Thoracic aorta (tissue), 2 donors: ENCODE measurements around the gene TRAF6. TPM values are rescaled to one million over a fixed set of nuclear protein-coding genes. Genes with fewer than 3 reads are reported as not detected.
"Not testable (repeated sequence)": the region's sequence is repeated elsewhere in the genome, so short reads cannot be mapped to it uniquely, and the experiment has no call there.

Experiments
- ATAC-seq: fragments of 150-250 bp; one replicate; pipeline ENCODE4 v1.8.0; 2017; ENCODE audit warnings: low read depth; ENCODE audit not compliant: insufficient number of reproducible peaks, low FRiP score
- DNase-seq: peaks from one replicate; pipeline ENCODE4 v3.0.0-alpha.2; 2020; ENCODE audit warnings: low spot score
- H3K27ac ChIP-seq, 2 donors: fragments of 200-600 bp; sonication (generic); 1 replicate in 1 of 2; 2 replicates in 1 of 2; pipeline ENCODE4 v1.5.1; 2016; ENCODE audit warnings: mild to moderate bottlenecking in 2 of 2, moderate library complexity in 2 of 2
- H3K27me3 ChIP-seq: fragments of 200-600 bp; sonication (generic); replicated peaks from 2 replicates; pipeline ENCODE4 v1.6.0; 2016; ENCODE audit warnings: mild to moderate bottlenecking; ENCODE audit not compliant: insufficient read depth
- H3K36me3 ChIP-seq: fragments of 200-600 bp; sonication (generic); one replicate; pipeline ENCODE4 v1.5.1; 2016
- H3K4me1 ChIP-seq, 2 donors: fragments of 200-600 bp; sonication (generic); 1 replicate in 1 of 2; 2 replicates in 1 of 2; pipeline versions ENCODE4 v1.5.1 to v1.6.0; 2016; ENCODE audit warnings: low read depth in 2 of 2, mild to moderate bottlenecking in 1 of 2; ENCODE audit not compliant: control insufficient read depth in 1 of 2
- H3K4me3 ChIP-seq: fragments of 200-600 bp; sonication (generic); 2 replicates; pipeline ENCODE4 v1.5.1; 2016; ENCODE audit warnings: mild to moderate bottlenecking
- H3K9me3 ChIP-seq: fragments of 200-600 bp; sonication (generic); 2 replicates; pipeline ENCODE4 v1.5.1; 2016
- CTCF ChIP-seq: fragments of 200-600 bp; sonication (generic); IDR thresholded peaks from one replicate; pipeline ENCODE4 v1.5.1; 2019; ENCODE audit warnings: antibody characterized with exemption
- total RNA-seq, 2 donors: library from RNA; depleted of rRNA; stranded (reverse); fragments of >200 nt; gene quantifications; one replicate each; pipeline versions ENCODE4 v1.1.0 to v1.2.3, GENCODE V29; 2016

TRAF6 gene
- total RNA-seq, 2 donors from 2014 or later = 18.0 to 18.3 TPM

- Histone ChIP-seq H3K27ac (no peak overlapping the region), H3K4me3 (no peak overlapping the region), H3K4me1 (peaks cover 0 to 7% of the 10 kb centered on the region in 2 donors), H3K9me3 (no peaks in the 10 kb centered on the region), H3K36me3 (peaks cover 29% of the 10 kb centered on the region), H3K27me3 (no peaks in the 10 kb centered on the region)
- ATAC-seq (no peak), DNase-seq (no peak)
- peak; percentile 68 for TF ChIP-seq CTCF
Measured at GRCh38 chr11:36492724-36493304, 17.3 kb downstream of the TRAF6 start.

GRCh38 chr11:36490026-36490806 lies 19.9 kb downstream of the TRAF6 start:
- Histone ChIP-seq H3K27me3 (no peaks in the 10 kb centered on the region), H3K27ac (no peak overlapping the region), H3K36me3 (peaks cover 22% of the 10 kb centered on the region), H3K4me1 (peaks cover 6 to 8% of the 10 kb centered on the region in 2 donors), H3K4me3 (no peak overlapping the region), H3K9me3 (no peaks in the 10 kb centered on the region)
- no peak for DNase-seq
- no peak for TF ChIP-seq CTCF
- ATAC-seq = no peak

GRCh38 chr11:36488096-36488495 lies 22.0 kb downstream of the TRAF6 start:
- Histone ChIP-seq H3K4me3 (no peak overlapping the region), H3K9me3 (no peaks in the 10 kb centered on the region), H3K4me1 (peaks cover 6 to 8% of the 10 kb centered on the region in 2 donors), H3K36me3 (peaks cover 22% of the 10 kb centered on the region), H3K27ac (no peak overlapping the region), H3K27me3 (no peaks in the 10 kb centered on the region)
- ATAC-seq (no peak), DNase-seq (no peak)
- TF ChIP-seq CTCF = no peak

GRCh38 chr11:36487619-36488018 lies 22.5 kb downstream of the TRAF6 start:
- Histone ChIP-seq H3K4me1 (peaks cover 6 to 8% of the 10 kb centered on the region in 2 donors), H3K4me3 (no peak overlapping the region), H3K9me3 (no peaks in the 10 kb centered on the region), H3K36me3 (peaks cover 22% of the 10 kb centered on the region), H3K27me3 (no peaks in the 10 kb centered on the region), H3K27ac (no peak overlapping the region)
- DNase-seq (no peak), ATAC-seq (no peak)
- TF ChIP-seq CTCF = no peak

GRCh38 chr11:36485298-36486002 lies 24.6 kb downstream of the TRAF6 start:
- no peak for TF ChIP-seq CTCF
- Histone ChIP-seq H3K27ac (no peak overlapping the region), H3K4me1 (peaks cover 6 to 8% of the 10 kb centered on the region in 2 donors), H3K27me3 (no peaks in the 10 kb centered on the region), H3K4me3 (no peak overlapping the region), H3K36me3 (peaks cover 13% of the 10 kb centered on the region), H3K9me3 (no peaks in the 10 kb centered on the region)
- no peak for DNase-seq
- no peak for ATAC-seq

- not testable (repeated sequence) for ATAC-seq, H3K27me3 ChIP-seq, H3K4me3 ChIP-seq, H3K27ac ChIP-seq, H3K36me3 ChIP-seq, DNase-seq, H3K4me1 ChIP-seq, H3K9me3 ChIP-seq
Measured at GRCh38 chr11:36483042-36483441, 27.0 kb downstream of the TRAF6 start.
